GM12865 (cell line): Measurements from ENCODE around the gene UBLCP1.

Source experiments
- DNase-seq: peaks from one replicate; pipeline ENCODE4 v3.0.0; 2010; ENCODE audit warnings: low read depth
- H3K4me3 ChIP-seq: 2 replicates; pipeline ENCODE4 v1.5.1; 2011; ENCODE audit warnings: mild to moderate bottlenecking, low read depth, low read length, control low read depth
- CTCF ChIP-seq: IDR thresholded peaks from 2 replicates; pipeline ENCODE4 v1.5.1; 2011; ENCODE audit warnings: low read length, control low read depth, low read depth, inconsistent platforms; ENCODE audit not compliant: insufficient read depth; ENCODE audit errors: missing control alignments

Gene UBLCP1

GRCh38 chr5:159240301-159240870, 22.7 kb upstream of the UBLCP1 start:
- no peak overlapping the region for H3K4me3 ChIP-seq
- no peak for TF ChIP-seq CTCF
- DNase-seq, result no peak

- TF ChIP-seq CTCF, result no peak
- no peak overlapping the region for H3K4me3 ChIP-seq
- no peak for DNase-seq
Measured at GRCh38 chr5:159241946-159242552, 21.0 kb upstream of the UBLCP1 start.

- TF ChIP-seq CTCF, result no peak
- H3K4me3 ChIP-seq, result no peak overlapping the region
- DNase-seq, result no peak
Measured at GRCh38 chr5:159242656-159243055, 20.4 kb upstream of the UBLCP1 start.

GRCh38 chr5:159243385-159243784, 19.7 kb upstream of the UBLCP1 start:
- no peak overlapping the region for H3K4me3 ChIP-seq
- no peak for TF ChIP-seq CTCF
- no peak for DNase-seq

- no peak for DNase-seq
- H3K4me3 ChIP-seq, result no peak overlapping the region
- TF ChIP-seq CTCF, result no peak
Measured at GRCh38 chr5:159244163-159244562, 18.9 kb upstream of the UBLCP1 start.

GRCh38 chr5:159244890-159245289, 18.2 kb upstream of the UBLCP1 start:
- no peak for TF ChIP-seq CTCF
- H3K4me3 ChIP-seq, result no peak overlapping the region
- no peak for DNase-seq

- no peak for DNase-seq
- H3K4me3 ChIP-seq, result no peak overlapping the region
- TF ChIP-seq CTCF, result no peak
Measured at GRCh38 chr5:159249158-159249557, 13.9 kb upstream of the UBLCP1 start.
